ENCODE results near the gene IGLON5. TPM values are rescaled to one million over a fixed set of nuclear protein-coding genes. Genes with fewer than 3 reads are reported as not detected.

The IGLON5 gene
- total RNA-seq, 4 donors from 2014 or later: 0.17 TPM; not detected in 3

- 50% methylated on average over 15 of the region's 15 CpGs for WGBS
- H3K27me3 ChIP-seq: peaks cover 0 to 75% (median 5%) of the 10 kb centered on the region in 4 donors
Observed at GRCh38 chr19:51295382-51296126, 15.9 kb upstream of the IGLON5 start.

GRCh38 chr19:51296336-51297093 lies 14.9 kb upstream of the IGLON5 start:
- H3K27me3 ChIP-seq: peaks cover 0 to 74% (median 5%) of the 10 kb centered on the region in 4 donors
- intact Hi-C loops (cut with DNase I): no loop called here
- H3K36me3 ChIP-seq: no peaks in the 10 kb centered on the region
- H3K4me3 ChIP-seq: no peak overlapping the region
- H3K4me1 ChIP-seq: no peaks in the 10 kb centered on the region
- no peak overlapping the region for H3K27ac ChIP-seq (replicated peaks in 1 of 4)
- WGBS: 51% methylated on average over 9 of the region's 9 CpGs
- peaks cover 0 to 3% (median 0%) of the 10 kb centered on the region in 4 donors for H3K9me3 ChIP-seq
- no peak for DNase-seq (ENCODE audit: extremely low spot score)
- TF ChIP-seq POLR2A (IDR thresholded peaks at IDR 0.05; ENCODE audit: low read depth): no peak
- TF ChIP-seq EP300 (IDR thresholded peaks at IDR 0.05): no peak
- TF ChIP-seq POLR2AphosphoS5 (IDR thresholded peaks at IDR 0.05): no peak

More at GRCh38 chr19:51295382-51296126, 15.9 kb upstream of the IGLON5 start:
- intact Hi-C loops (cut with DNase I): no loop called here
- Histone ChIP-seq H3K36me3 (no peaks in the 10 kb centered on the region), H3K4me3 (no peak overlapping the region), H3K27ac (replicated peaks in 1 of 4) (no peak overlapping the region), H3K9me3 (peaks cover 0 to 8% (median under 1%) of the 10 kb centered on the region in 4 donors), H3K4me1 (no peaks in the 10 kb centered on the region)
- DNase-seq (ENCODE audit: extremely low spot score): no peak
- no peak for TF ChIP-seq POLR2AphosphoS5 (IDR thresholded peaks at IDR 0.05)
- no peak for TF ChIP-seq EP300 (IDR thresholded peaks at IDR 0.05)
- TF ChIP-seq POLR2A (IDR thresholded peaks at IDR 0.05; ENCODE audit: low read depth): no peak
- TF ChIP-seq CTCF (IDR thresholded peaks at IDR 0.05): no peak

- 82% methylated on average over 4 of the region's 5 CpGs for WGBS
- intact Hi-C loops (cut with DNase I): no loop called here
- peaks cover 0 to 76% (median 5%) of the 10 kb centered on the region in 4 donors for H3K27me3 ChIP-seq
Observed at GRCh38 chr19:51297406-51297805, 14.0 kb upstream of the IGLON5 start.

GRCh38 chr19:51301266-51301665 lies 10.2 kb upstream of the IGLON5 start:
- no peak for TF ChIP-seq POLR2AphosphoS5 (IDR thresholded peaks at IDR 0.05)
- TF ChIP-seq CTCF (IDR thresholded peaks at IDR 0.05): no peak
- TF ChIP-seq EP300 (IDR thresholded peaks at IDR 0.05): no peak
- no peak for TF ChIP-seq POLR2A (IDR thresholded peaks at IDR 0.05; ENCODE audit: low read depth)
- Histone ChIP-seq H3K36me3 (no peaks in the 10 kb centered on the region), H3K4me3 (no peak overlapping the region), H3K27me3 (peaks cover 0 to 57% (median 0%) of the 10 kb centered on the region in 4 donors), H3K4me1 (no peaks in the 10 kb centered on the region), H3K27ac (replicated peaks in 1 of 4) (no peak overlapping the region), H3K9me3 (peaks cover 0 to 33% (median 18%) of the 10 kb centered on the region in 4 donors)
- intact Hi-C loops (cut with DNase I): no loop called here
- WGBS: 81% methylated on average over 7 of the region's 7 CpGs
- DNase-seq (ENCODE audit: extremely low spot score): no peak

More at GRCh38 chr19:51297406-51297805, 14.0 kb upstream of the IGLON5 start:
- TF ChIP-seq POLR2A (IDR thresholded peaks at IDR 0.05; ENCODE audit: low read depth) (no peak), EP300 (IDR thresholded peaks at IDR 0.05) (no peak), POLR2AphosphoS5 (IDR thresholded peaks at IDR 0.05) (no peak), CTCF (IDR thresholded peaks at IDR 0.05) (no peak)
- Histone ChIP-seq H3K9me3 (peaks cover 0 to 10% (median 4%) of the 10 kb centered on the region in 4 donors), H3K4me1 (no peaks in the 10 kb centered on the region), H3K36me3 (no peaks in the 10 kb centered on the region), H3K27ac (replicated peaks in 1 of 4) (no peak overlapping the region), H3K4me3 (no peak overlapping the region)
- DNase-seq (ENCODE audit: extremely low spot score): no peak

GRCh38 chr19:51305479-51305878 lies 6.0 kb upstream of the IGLON5 start:
- WGBS: 86% methylated on average over 3 of the region's 3 CpGs
- DNase-seq (ENCODE audit: extremely low spot score): no peak
- H3K36me3 ChIP-seq: no peaks in the 10 kb centered on the region
- intact Hi-C loops (cut with DNase I): no loop called here
- no peak for TF ChIP-seq EP300 (IDR thresholded peaks at IDR 0.05)
- no peak for TF ChIP-seq CTCF (IDR thresholded peaks at IDR 0.05)
- no peak for TF ChIP-seq POLR2A (IDR thresholded peaks at IDR 0.05; ENCODE audit: low read depth)
- no peak for TF ChIP-seq POLR2AphosphoS5 (IDR thresholded peaks at IDR 0.05)
- peaks cover 0 to 52% (median 33%) of the 10 kb centered on the region in 4 donors for H3K9me3 ChIP-seq
- peaks cover 0 to 66% (median 6%) of the 10 kb centered on the region in 4 donors for H3K27me3 ChIP-seq
- no peaks in the 10 kb centered on the region for H3K4me1 ChIP-seq
- H3K4me3 ChIP-seq: no peak overlapping the region
- H3K27ac ChIP-seq (replicated peaks in 1 of 4): no peak overlapping the region
